Erythroblast (primary cell): ENCODE results near the gene WDFY2.

Source experiments
- GATA1 ChIP-seq: IDR thresholded peaks from 2 replicates; pipeline ENCODE4 v1.6.1; 2011; ENCODE audit warnings: low read depth, mild to moderate bottlenecking, control low read depth, low read length, moderate library complexity
- POLR2A ChIP-seq: IDR thresholded peaks from 2 replicates; pipeline ENCODE4 v1.6.1; 2011; ENCODE audit warnings: mild to moderate bottlenecking, low read length

DNA sequence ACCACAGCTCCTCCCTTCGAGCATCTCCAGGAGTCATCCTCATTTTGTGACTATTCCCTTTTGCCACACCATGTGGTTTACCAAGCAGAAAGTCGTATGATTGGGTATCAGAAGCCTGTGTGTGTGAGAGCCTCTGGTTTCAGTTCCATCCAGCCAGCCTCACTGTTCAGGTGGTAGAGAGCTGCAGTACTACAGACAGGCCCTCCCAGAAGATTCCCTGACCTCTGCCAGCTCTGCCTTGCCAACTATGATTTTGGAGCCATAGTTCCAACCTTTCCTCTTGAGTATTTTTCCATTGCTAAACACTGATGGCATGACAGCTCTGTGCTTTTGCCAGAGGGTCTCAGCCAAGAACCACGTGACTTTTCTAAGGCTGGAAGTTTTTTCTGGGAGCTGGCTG is 137.2 kb downstream of the WDFY2 start:
- no peak for TF ChIP-seq POLR2A
- TF ChIP-seq GATA1: no peak
